ENCODE data around the gene TRIM66. TPM values are rescaled to one million over a fixed set of nuclear protein-coding genes. Genes with fewer than 3 reads are reported as not detected.
A peak's percentile ranks its signal among the peaks of the same experiment; 100 is the strongest.

TRIM66 gene
- total and polyA plus RNA-seq, 9 of the 15 experiments (the other 6 are each of a cell fraction or from before 2014, with no cell fraction given), result 1.1 to 7.3 (median 4.9) TPM

- peak; percentile 12; the same call in 1 of the 2 replicates for TF ChIP-seq POLR2G (IDR thresholded peaks at IDR 0.05; ENCODE audit: low read depth, low read length)
- TF ChIP-seq TFE3 (CRISPR knock-in tag; IDR thresholded peaks at IDR 0.05), result no peak
- TF ChIP-seq NR2F6 (CRISPR knock-in tag; IDR thresholded peaks at IDR 0.05), result no peak
Observed at GRCh38 chr11:8689726-8690255, 7.3 kb upstream of the TRIM66 start (continued).

- under 1% methylated on average over 56 of the region's 56 CpGs for WGBS (ENCODE audit: insufficient coverage, low coverage, missing lambda C conversion rate)
- Histone ChIP-seq H3K27ac (ENCODE audit: extremely low read depth, low read depth, low read length) (peak overlapping the region; percentile 96), H3K79me2 (ENCODE audit: control insufficient read depth, insufficient read depth, low read length) (peaks cover 63% of the 10 kb centered on the region), H3K27me3 (ENCODE audit: control insufficient read depth in 2 of 2, insufficient read depth in 2 of 2, low read length in 2 of 2) (no peaks in the 10 kb centered on the region), H3K4me3 (peak overlapping the region; percentile 49), H3K9me3 (replicated peaks; ENCODE audit: control insufficient read depth, insufficient read depth, low read depth, low read length) (no peaks in the 10 kb centered on the region), H4K20me1 (replicated peaks; ENCODE audit: control insufficient read depth, insufficient read depth, low read length) (peaks cover 16% of the 10 kb centered on the region), H3K4me1 (replicated peaks in 1 of 2; ENCODE audit: control insufficient read depth in 2 of 2, insufficient read depth in 2 of 2, low read length in 2 of 2) (peaks cover 13 to 18% of the 10 kb centered on the region in 2 experiments), H3K36me3 (ENCODE audit: control insufficient read depth, insufficient read depth, low read length) (peaks cover 85% of the 10 kb centered on the region), H3K4me2 (ENCODE audit: insufficient read depth, low read length) (peak overlapping the region; percentile 100), H2AFZ (ENCODE audit: low read depth, low read length) (peak overlapping the region; percentile 59; the same call in 1 of the 2 replicates), H3K9ac (ENCODE audit: insufficient read depth in 1 of 2, low read depth in 2 of 2, low read length in 2 of 2) (peak overlapping the region; percentile 87 to 100), H3K9me1 (ENCODE audit: control insufficient read depth, insufficient read depth, low read length) (no peaks in the 10 kb centered on the region)
- in situ Hi-C loops (cut with MboI) (no loop called here), intact Hi-C loops (cut with micrococcal nuclease) (loop anchor here (1.0 to 5.0 kb wide), 3 partner anchors 42 to 270 kb away; a partner anchor contains a TSS)
- BruUV-seq (replicated peaks), result TSS peak; percentile 97
- ATAC-seq (peak; percentile 91), FAIRE-seq (peak; percentile 95), DNase-seq (ENCODE audit: extremely low read depth in 1 of 4, low spot score in 3 of 4) (peak; percentile 89 to 98 (median 92))
- CTCF ChIA-PET (ENCODE audit: low intra/inter-chr PET ratio), result interaction anchor here (0.6 kb wide), 1 partner anchor 426 kb away, joined by 3 read pairs; no protein-coding TSS in a partner anchor
- POLR2A ChIA-PET, result interaction anchor here (0.6 to 3.3 kb wide), 18 partner anchors 8 to 714 kb away, joined by 3 to 30 read pairs (median 4); partner anchors contain the start of gene TMEM9B
- peak; percentile 98 for TF ChIP-seq HMGN3 (IDR thresholded peaks at IDR 0.05; ENCODE audit: borderline replicate concordance, extremely low read depth, insufficient read length, low read depth, low read length)
- no peak for TF ChIP-seq GTF2A2 (tag; IDR thresholded peaks at IDR 0.05)
- 0 out of 2 replicates have a peak, but pooled peaks have one; percentile 60 for TF ChIP-seq PTBP1 (IDR thresholded peaks at IDR 0.05; ENCODE audit: low read depth, low read length)
- TF ChIP-seq ZNF695 (CRISPR knock-in tag; IDR thresholded peaks at IDR 0.05), result no peak
- 0 out of 2 replicates have a peak, but pooled peaks have one; percentile 32 for TF ChIP-seq CREB5 (CRISPR knock-in tag; IDR thresholded peaks at IDR 0.05)
- no peak for TF ChIP-seq RHOXF2B (CRISPR knock-in tag; conservative IDR thresholded peaks at IDR 0.05)
- no peak for TF ChIP-seq ZBTB43 (CRISPR knock-in tag; IDR thresholded peaks at IDR 0.05)
- TF ChIP-seq MAX (CRISPR knock-in tag; IDR thresholded peaks at IDR 0.05), result peak; percentile 74
- peak; percentile 61 for TF ChIP-seq NCOR1 (IDR thresholded peaks at IDR 0.05)
- TF ChIP-seq SRSF9 (IDR thresholded peaks at IDR 0.05; ENCODE audit: borderline replicate concordance, low read depth, low read length), result no peak
- TF ChIP-seq ZNF77 (CRISPR knock-in tag; IDR thresholded peaks at IDR 0.05), result no peak
Observed at GRCh38 chr11:8688414-8689362, 6.2 kb upstream of the TRIM66 start.

Data from K562 (cell line).